ENCODE measurements around the gene LGR6. TPM values are rescaled to one million over a fixed set of nuclear protein-coding genes. Genes with fewer than 3 reads are reported as not detected.

Gene LGR6
- polyA plus RNA-seq, 1 donor from 2014 or later, result not detected

GRCh38 chr1:202245391-202245790, 51.8 kb downstream of the LGR6 start:
- Histone ChIP-seq H3K36me3 (ENCODE audit: insufficient read depth, low read length) (no peaks in the 10 kb centered on the region), H3K79me2 (replicated peaks; ENCODE audit: insufficient read depth, low read length) (no peaks in the 10 kb centered on the region), H3K27me3 (ENCODE audit: insufficient read depth, low read depth, low read length) (no peaks in the 10 kb centered on the region), H4K20me1 (ENCODE audit: insufficient read depth) (no peaks in the 10 kb centered on the region), H3K4me3 (ENCODE audit: low read length) (no peak overlapping the region), H3K27ac (ENCODE audit: low read length) (no peak overlapping the region), H3F3A (ENCODE audit: insufficient read depth, low read length, poor library complexity, severe bottlenecking) (no peaks in the 10 kb centered on the region), H3K9ac (ENCODE audit: low read length) (no peak overlapping the region), H3K9me3 (ENCODE audit: low read length) (no peaks in the 10 kb centered on the region), H2AFZ (ENCODE audit: low read depth, low read length) (no peak overlapping the region), H3K9me2 (ENCODE audit: insufficient read depth, low read length) (no peaks in the 10 kb centered on the region), H3K4me2 (ENCODE audit: low read length) (no peak overlapping the region)
- no peak for TF ChIP-seq REST (IDR thresholded peaks at IDR 0.05; ENCODE audit: borderline replicate concordance)

DNA sequence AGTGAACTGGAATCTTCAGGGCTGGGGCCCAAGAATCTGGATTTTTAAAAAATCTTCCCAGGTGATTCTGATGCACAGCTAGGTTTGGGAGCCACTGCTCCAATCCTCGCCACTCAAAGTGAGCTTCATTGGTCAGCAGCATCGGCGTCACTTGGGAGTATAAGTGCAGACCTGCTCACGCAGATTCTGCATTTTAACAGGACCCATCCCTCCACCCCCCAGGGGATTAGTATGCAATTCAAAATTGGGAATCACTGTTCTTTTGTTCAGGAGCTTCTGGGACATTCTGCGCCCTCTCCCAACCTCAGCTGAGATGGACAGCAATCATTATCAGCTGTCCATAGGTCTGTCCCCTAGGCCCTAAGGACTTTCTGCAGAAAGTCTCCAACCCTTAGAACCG, 53.5 kb downstream of the LGR6 start:
- no peak overlapping the region for H3K4me3 ChIP-seq (ENCODE audit: low read length)
- H3K9ac ChIP-seq (ENCODE audit: low read length), result no peak overlapping the region
- no peaks in the 10 kb centered on the region for H3K79me2 ChIP-seq (replicated peaks; ENCODE audit: insufficient read depth, low read length)
- H4K20me1 ChIP-seq (ENCODE audit: insufficient read depth), result no peaks in the 10 kb centered on the region
- H3K9me2 ChIP-seq (ENCODE audit: insufficient read depth, low read length), result no peaks in the 10 kb centered on the region
- no peaks in the 10 kb centered on the region for H3K36me3 ChIP-seq (ENCODE audit: insufficient read depth, low read length)
- no peak overlapping the region for H2AFZ ChIP-seq (ENCODE audit: low read depth, low read length)
- no peaks in the 10 kb centered on the region for H3K27me3 ChIP-seq (ENCODE audit: insufficient read depth, low read depth, low read length)
- no peaks in the 10 kb centered on the region for H3F3A ChIP-seq (ENCODE audit: insufficient read depth, low read length, poor library complexity, severe bottlenecking)
- TF ChIP-seq RAD21 (conservative IDR thresholded peaks at IDR 0.05), result no peak
- H3K4me2 ChIP-seq (ENCODE audit: low read length), result no peak overlapping the region
- H3K9me3 ChIP-seq (ENCODE audit: low read length), result no peaks in the 10 kb centered on the region
- H3K27ac ChIP-seq (ENCODE audit: low read length), result no peak overlapping the region

GRCh38 chr1:202247837-202248795, 54.5 kb downstream of the LGR6 start:
- H3K27ac ChIP-seq (ENCODE audit: low read length), result no peak overlapping the region
- no peaks in the 10 kb centered on the region for H3F3A ChIP-seq (ENCODE audit: insufficient read depth, low read length, poor library complexity, severe bottlenecking)
- no peaks in the 10 kb centered on the region for H3K9me2 ChIP-seq (ENCODE audit: insufficient read depth, low read length)
- H3K9ac ChIP-seq (ENCODE audit: low read length), result no peak overlapping the region
- no peaks in the 10 kb centered on the region for H4K20me1 ChIP-seq (ENCODE audit: insufficient read depth)
- no peaks in the 10 kb centered on the region for H3K79me2 ChIP-seq (replicated peaks; ENCODE audit: insufficient read depth, low read length)
- no peaks in the 10 kb centered on the region for H3K36me3 ChIP-seq (ENCODE audit: insufficient read depth, low read length)
- no peaks in the 10 kb centered on the region for H3K9me3 ChIP-seq (ENCODE audit: low read length)
- no peak overlapping the region for H3K4me3 ChIP-seq (ENCODE audit: low read length)
- H2AFZ ChIP-seq (ENCODE audit: low read depth, low read length), result no peak overlapping the region
- H3K4me2 ChIP-seq (ENCODE audit: low read length), result no peak overlapping the region
- H3K27me3 ChIP-seq (ENCODE audit: insufficient read depth, low read depth, low read length), result no peaks in the 10 kb centered on the region
- TF ChIP-seq REST (IDR thresholded peaks at IDR 0.05; ENCODE audit: borderline replicate concordance) (no peak), TAF1 (IDR thresholded peaks at IDR 0.05; ENCODE audit: low read depth) (no peak), SMC3 (conservative IDR thresholded peaks at IDR 0.05; ENCODE audit: poor library complexity) (no peak), MXI1 (conservative IDR thresholded peaks at IDR 0.05; ENCODE audit: poor library complexity, severe bottlenecking) (no peak), POLR2AphosphoS5 (IDR thresholded peaks at IDR 0.05) (no peak), EP300 (conservative IDR thresholded peaks at IDR 0.05; ENCODE audit: poor library complexity, severe bottlenecking) (no peak), RAD21 (conservative IDR thresholded peaks at IDR 0.05) (no peak), EZH2 (IDR thresholded peaks at IDR 0.05; ENCODE audit: borderline replicate concordance, insufficient read depth, low read length, poor library complexity, severe bottlenecking) (no peak)
- TF ChIP-seq, protein P1, sequence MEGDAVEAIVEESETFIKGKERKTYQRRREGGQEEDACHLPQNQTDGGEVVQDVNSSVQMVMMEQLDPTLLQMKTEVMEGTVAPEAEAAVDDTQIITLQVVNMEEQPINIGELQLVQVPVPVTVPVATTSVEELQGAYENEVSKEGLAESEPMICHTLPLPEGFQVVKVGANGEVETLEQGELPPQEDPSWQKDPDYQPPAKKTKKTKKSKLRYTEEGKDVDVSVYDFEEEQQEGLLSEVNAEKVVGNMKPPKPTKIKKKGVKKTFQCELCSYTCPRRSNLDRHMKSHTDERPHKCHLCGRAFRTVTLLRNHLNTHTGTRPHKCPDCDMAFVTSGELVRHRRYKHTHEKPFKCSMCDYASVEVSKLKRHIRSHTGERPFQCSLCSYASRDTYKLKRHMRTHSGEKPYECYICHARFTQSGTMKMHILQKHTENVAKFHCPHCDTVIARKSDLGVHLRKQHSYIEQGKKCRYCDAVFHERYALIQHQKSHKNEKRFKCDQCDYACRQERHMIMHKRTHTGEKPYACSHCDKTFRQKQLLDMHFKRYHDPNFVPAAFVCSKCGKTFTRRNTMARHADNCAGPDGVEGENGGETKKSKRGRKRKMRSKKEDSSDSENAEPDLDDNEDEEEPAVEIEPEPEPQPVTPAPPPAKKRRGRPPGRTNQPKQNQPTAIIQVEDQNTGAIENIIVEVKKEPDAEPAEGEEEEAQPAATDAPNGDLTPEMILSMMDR (IDR thresholded peaks at IDR 0.05; ENCODE audit: poor library complexity, severe bottlenecking), result no peak
